ENCODE results near the gene GEMIN2.
"Not testable (repeated sequence)": the region's sequence is repeated elsewhere in the genome, so short reads cannot be mapped to it uniquely, and the experiment has no call there.

Gene GEMIN2

DNA sequence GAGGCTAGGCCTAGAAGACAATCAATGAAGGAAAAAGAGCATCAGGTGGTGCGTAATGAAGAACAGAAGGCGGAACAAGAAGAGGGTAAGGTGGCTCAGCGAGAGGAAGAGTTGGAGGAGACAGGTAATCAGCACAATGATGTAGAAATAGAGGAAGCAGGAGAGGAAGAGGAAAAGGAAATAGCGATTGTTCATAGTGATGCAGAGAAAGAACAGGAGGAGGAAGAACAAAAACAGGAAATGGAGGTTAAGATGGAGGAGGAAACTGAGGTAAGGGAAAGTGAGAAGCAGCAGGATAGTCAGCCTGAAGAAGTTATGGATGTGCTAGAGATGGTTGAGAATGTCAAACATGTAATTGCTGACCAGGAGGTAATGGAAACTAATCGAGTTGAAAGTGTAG is 66.4 kb downstream of the GEMIN2 start:
- TF ChIP-seq, protein P1, sequence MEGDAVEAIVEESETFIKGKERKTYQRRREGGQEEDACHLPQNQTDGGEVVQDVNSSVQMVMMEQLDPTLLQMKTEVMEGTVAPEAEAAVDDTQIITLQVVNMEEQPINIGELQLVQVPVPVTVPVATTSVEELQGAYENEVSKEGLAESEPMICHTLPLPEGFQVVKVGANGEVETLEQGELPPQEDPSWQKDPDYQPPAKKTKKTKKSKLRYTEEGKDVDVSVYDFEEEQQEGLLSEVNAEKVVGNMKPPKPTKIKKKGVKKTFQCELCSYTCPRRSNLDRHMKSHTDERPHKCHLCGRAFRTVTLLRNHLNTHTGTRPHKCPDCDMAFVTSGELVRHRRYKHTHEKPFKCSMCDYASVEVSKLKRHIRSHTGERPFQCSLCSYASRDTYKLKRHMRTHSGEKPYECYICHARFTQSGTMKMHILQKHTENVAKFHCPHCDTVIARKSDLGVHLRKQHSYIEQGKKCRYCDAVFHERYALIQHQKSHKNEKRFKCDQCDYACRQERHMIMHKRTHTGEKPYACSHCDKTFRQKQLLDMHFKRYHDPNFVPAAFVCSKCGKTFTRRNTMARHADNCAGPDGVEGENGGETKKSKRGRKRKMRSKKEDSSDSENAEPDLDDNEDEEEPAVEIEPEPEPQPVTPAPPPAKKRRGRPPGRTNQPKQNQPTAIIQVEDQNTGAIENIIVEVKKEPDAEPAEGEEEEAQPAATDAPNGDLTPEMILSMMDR (IDR thresholded peaks at IDR 0.05; ENCODE audit: insufficient read depth, low read length, poor library complexity, severe bottlenecking), result no peak
- Histone ChIP-seq H3K27me3 (replicated peaks; ENCODE audit: control insufficient read depth, insufficient read depth, low read length) (no peaks in the 10 kb centered on the region), H3K4me3 (replicated peaks; ENCODE audit: low read depth, low read length) (no peak overlapping the region), H3K36me3 (ENCODE audit: control insufficient read depth, insufficient read depth, low read length) (peaks cover 28% of the 10 kb centered on the region)
- DNase-seq (ENCODE audit: extremely low read depth, insufficient read length), result no peak

DNA sequence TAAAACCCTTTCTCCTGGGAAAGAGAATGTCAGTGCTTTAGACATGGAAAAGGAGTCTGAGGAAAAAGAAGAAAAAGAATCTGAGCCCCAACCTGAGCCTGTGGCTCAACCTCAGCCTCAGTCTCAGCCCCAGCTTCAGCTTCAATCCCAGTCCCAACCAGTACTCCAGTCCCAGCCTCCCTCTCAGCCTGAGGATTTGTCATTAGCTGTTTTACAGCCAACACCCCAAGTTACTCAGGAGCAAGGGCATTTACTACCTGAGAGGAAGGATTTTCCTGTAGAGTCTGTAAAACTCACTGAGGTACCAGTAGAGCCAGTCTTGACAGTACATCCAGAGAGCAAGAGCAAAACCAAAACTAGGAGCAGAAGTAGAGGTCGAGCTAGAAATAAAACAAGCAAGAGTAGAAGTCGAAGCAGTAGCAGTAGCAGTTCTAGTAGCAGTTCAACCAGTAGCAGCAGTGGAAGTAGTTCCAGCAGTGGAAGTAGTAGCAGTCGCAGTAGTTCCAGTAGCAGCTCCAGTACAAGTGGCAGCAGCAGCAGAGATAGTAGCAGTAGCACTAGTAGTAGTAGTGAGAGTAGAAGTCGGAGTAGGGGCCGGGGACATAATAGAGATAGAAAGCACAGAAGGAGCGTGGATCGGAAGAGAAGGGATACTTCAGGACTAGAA is 67.0 kb downstream of the GEMIN2 start:
- no peak for DNase-seq (ENCODE audit: extremely low read depth, insufficient read length)
- TF ChIP-seq, protein P1 (IDR thresholded peaks at IDR 0.05; ENCODE audit: insufficient read depth, low read length, poor library complexity, severe bottlenecking), result no peak
- peaks cover 28% of the 10 kb centered on the region for H3K36me3 ChIP-seq (ENCODE audit: control insufficient read depth, insufficient read depth, low read length)
- no peak overlapping the region for H3K4me3 ChIP-seq (replicated peaks; ENCODE audit: low read depth, low read length)
- H3K27me3 ChIP-seq (replicated peaks; ENCODE audit: control insufficient read depth, insufficient read depth, low read length), result no peaks in the 10 kb centered on the region

DNA sequence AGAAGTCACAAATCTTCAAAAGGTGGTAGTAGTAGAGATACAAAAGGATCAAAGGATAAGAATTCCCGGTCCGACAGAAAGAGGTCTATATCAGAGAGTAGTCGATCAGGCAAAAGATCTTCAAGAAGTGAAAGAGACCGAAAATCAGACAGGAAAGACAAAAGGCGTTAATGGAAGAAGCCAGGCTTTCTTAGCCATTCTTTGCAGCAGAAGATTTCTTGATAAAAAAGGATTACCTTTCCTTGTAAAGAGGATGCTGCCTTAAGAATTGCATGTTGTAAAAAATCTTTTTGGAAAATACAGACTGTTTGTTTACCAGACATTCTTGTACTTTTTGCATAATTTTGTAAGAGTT is 67.5 kb downstream of the GEMIN2 start:
- Histone ChIP-seq H3K27me3 (replicated peaks; ENCODE audit: control insufficient read depth, insufficient read depth, low read length) (no peaks in the 10 kb centered on the region), H3K4me3 (replicated peaks; ENCODE audit: low read depth, low read length) (no peak overlapping the region), H3K36me3 (ENCODE audit: control insufficient read depth, insufficient read depth, low read length) (peaks cover 28% of the 10 kb centered on the region)
- DNase-seq (ENCODE audit: extremely low read depth, insufficient read length), result no peak
- TF ChIP-seq, protein P1 (IDR thresholded peaks at IDR 0.05; ENCODE audit: insufficient read depth, low read length, poor library complexity, severe bottlenecking), result no peak

DNA sequence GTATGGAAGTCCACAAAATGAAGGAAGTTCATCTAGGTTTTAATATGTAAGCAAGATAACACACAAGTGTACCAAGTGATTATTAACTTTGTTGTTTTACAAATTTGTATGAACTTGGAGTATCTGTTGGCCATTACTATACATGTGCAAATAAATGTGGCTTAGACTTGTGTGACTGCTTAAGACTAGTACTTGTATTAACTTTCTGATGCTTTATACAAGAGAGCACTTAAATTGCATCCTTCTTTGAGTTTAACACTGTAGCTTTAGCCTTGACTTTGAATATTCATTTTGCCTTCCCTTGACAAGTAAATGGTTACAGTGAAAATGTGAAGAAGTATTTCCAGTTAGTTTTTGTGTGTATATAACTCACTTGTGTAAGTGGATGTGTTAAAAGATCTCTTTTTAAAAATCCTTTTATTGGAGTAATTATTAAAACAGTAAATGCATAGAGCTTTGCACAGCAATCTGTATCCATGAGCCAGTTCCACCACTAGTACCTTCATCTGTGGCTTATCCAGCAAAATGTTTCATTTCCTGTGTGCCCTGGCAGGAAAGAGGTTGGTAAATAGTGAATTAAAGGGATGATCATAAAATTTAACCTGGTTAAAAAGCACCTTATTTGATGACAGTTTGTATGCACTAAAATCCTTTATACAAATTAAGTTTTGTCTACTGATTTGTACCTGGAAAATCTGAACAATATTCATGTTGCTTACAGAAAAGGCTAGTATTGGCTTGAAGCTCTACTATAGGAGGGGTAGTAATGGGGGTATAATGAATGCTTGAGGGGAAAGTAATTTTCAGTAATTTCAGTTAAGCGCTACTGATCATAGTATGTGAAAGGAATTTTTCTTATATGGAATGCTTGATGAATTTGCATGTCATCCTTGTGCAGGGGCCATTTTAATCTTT is 68.9 kb downstream of the GEMIN2 start:
- Histone ChIP-seq H3K4me3 (replicated peaks; ENCODE audit: low read depth, low read length) (no peak overlapping the region), H3K36me3 (ENCODE audit: control insufficient read depth, insufficient read depth, low read length) (peaks cover 28% of the 10 kb centered on the region)
- TF ChIP-seq, protein P1 (IDR thresholded peaks at IDR 0.05; ENCODE audit: insufficient read depth, low read length, poor library complexity, severe bottlenecking), result no peak

DNA sequence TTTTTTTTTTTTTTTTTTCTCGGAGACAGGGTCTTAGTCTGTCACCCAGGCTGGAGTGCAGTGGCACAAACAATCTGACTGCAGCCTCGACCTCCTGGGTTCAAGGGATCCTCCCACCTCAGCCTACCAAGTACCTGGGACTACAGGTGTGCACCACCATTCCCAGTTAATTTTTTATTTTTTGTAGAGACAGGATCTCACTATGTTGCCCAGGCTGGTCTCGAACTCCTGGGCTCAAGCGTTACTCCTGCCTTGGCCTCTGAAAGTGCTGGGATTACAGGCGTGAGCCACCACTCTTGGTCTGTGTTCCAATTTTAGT is 69.5 kb downstream of the GEMIN2 start:
- not testable (repeated sequence) for H3K27me3 ChIP-seq (replicated peaks; ENCODE audit: control insufficient read depth, insufficient read depth, low read length); DNase-seq (ENCODE audit: extremely low read depth, insufficient read length); H3K4me3 ChIP-seq (replicated peaks; ENCODE audit: low read depth, low read length)
- peaks cover 24% of the 10 kb centered on the region for H3K36me3 ChIP-seq (ENCODE audit: control insufficient read depth, insufficient read depth, low read length)

More for the DNA sequence above, 68.9 kb downstream of the GEMIN2 start:
- no peaks in the 10 kb centered on the region for H3K27me3 ChIP-seq (replicated peaks; ENCODE audit: control insufficient read depth, insufficient read depth, low read length)
- DNase-seq (ENCODE audit: extremely low read depth, insufficient read length), result no peak

DNA sequence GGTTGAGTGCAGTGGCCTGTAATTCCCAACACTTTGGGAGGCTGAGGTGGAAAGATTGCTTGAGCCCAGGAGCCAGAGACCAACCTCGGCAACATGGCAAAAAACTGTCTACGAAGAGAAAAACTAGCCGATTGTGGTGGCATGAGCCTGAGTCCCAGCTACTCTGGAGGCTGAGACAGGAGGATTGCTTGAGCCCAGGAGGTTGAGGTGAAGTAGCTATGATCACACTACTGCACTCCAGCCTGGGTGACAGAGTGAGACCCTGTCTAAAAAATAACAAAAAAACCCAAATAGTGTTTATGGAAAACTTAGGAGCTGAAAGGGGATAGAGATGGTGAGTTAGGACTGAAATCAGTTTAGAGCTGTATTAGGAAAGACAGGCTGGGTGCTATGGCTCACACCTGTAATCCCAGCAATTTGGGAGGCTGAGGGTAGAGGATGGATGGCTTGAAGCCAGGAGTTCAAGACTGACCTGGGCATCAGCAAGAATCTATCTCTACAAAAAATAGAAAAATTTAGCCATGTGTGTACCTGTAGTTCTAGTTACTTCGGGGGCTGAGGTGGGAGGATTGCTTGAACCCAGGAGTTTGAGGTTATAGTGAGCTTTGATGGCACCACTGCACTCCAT is 70.6 kb downstream of the GEMIN2 start:
- Histone ChIP-seq H3K4me3 (replicated peaks; ENCODE audit: low read depth, low read length) (no peak overlapping the region), H3K36me3 (ENCODE audit: control insufficient read depth, insufficient read depth, low read length) (peaks cover 21% of the 10 kb centered on the region), H3K27me3 (replicated peaks; ENCODE audit: control insufficient read depth, insufficient read depth, low read length) (no peaks in the 10 kb centered on the region)
- DNase-seq (ENCODE audit: extremely low read depth, insufficient read length), result no peak
- TF ChIP-seq, protein P1 (IDR thresholded peaks at IDR 0.05; ENCODE audit: insufficient read depth, low read length, poor library complexity, severe bottlenecking), result no peak

Data from GM06990 (cell line).